Thyroid gland (tissue), 4 donors: ENCODE data around the gene DMD. TPM values are rescaled to one million over a fixed set of nuclear protein-coding genes. Genes with fewer than 3 reads are reported as not detected.

ENCODE experiments used
- DNase-seq, 2 donors: peaks; one replicate each; pipeline ENCODE4 v3.0.0-alpha.2; 2019
- H3K27ac ChIP-seq, 3 donors: fragments of 200-600 bp; sonication (generic); 1 replicate in 2 of 3; 2 replicates in 1 of 3; pipeline ENCODE4 v1.5.1; 2016 to 2019; ENCODE audit warnings: mild to moderate bottlenecking in 1 of 3, moderate library complexity in 1 of 3
- H3K27me3 ChIP-seq: fragments of 200-600 bp; sonication (generic); one replicate; pipeline ENCODE4 v1.5.1; 2019
- H3K36me3 ChIP-seq, 2 donors: fragments of 200-600 bp; sonication (generic); one replicate each; pipeline ENCODE4 v1.5.1; 2016 to 2019
- H3K4me1 ChIP-seq, 2 donors: fragments of 200-600 bp; sonication (generic); one replicate each; pipeline ENCODE4 v1.5.1; 2017 to 2019
- H3K4me3 ChIP-seq, 3 donors: fragments of 200-600 bp; sonication (generic); replicated peaks in 1 of 3; 1 replicate in 2 of 3; 2 replicates in 1 of 3; pipeline ENCODE4 v1.5.1; 2016; ENCODE audit warnings: mild to moderate bottlenecking in 1 of 3
- H3K9me3 ChIP-seq: fragments of 200-600 bp; sonication (generic); one replicate; pipeline ENCODE4 v1.5.1; 2017
- CTCF ChIP-seq, 6 experiments: fragments of 200-600 bp in 3 of 6; fragments of 450-650 bp in 3 of 6; sonication (generic) in 3 of 6; IDR thresholded peaks; one replicate each; pipeline ENCODE4 v1.5.1; 2016 to 2019; ENCODE audit warnings: antibody characterized with exemption in 6 of 6, mild to moderate bottlenecking in 2 of 6, inconsistent platforms in 1 of 6, moderate library complexity in 1 of 6
- POLR2A ChIP-seq, 2 donors: fragments of 450-650 bp; IDR thresholded peaks; one replicate each; pipeline ENCODE4 v1.6.1; 2017; ENCODE audit warnings: antibody characterized with exemption in 2 of 2, mild to moderate bottlenecking in 2 of 2, moderate library complexity in 1 of 2
- WGBS, 2 donors: methylation state at CpG; one replicate each; pipeline ENCODE4 v1.1.5; 2017; 5-methylcytosine and 5-hydroxymethylcytosine counted together
- intact Hi-C: fragments of 100-400 bp; cut with DNase I; formaldehyde crosslinking; loops from one replicate; pipeline ENCODE4 v1.15.1; 2023
- total RNA-seq, 4 donors: library from RNA; depleted of rRNA; stranded (reverse); fragments of >200 nt; gene quantifications; one replicate each; pipeline ENCODE4 v1.2.3, GENCODE V29; 2016

DMD gene
- total RNA-seq, 4 donors from 2014 or later, result 16.5 to 24.0 (median 21.7) TPM

- no peak overlapping the region for H3K27ac ChIP-seq
- H3K4me1 ChIP-seq, result no peaks in the 10 kb centered on the region
- TF ChIP-seq CTCF (IDR thresholded peaks at IDR 0.05) (no peak), POLR2A (IDR thresholded peaks at IDR 0.05) (no peak)
- 50 to 67% methylated on average over 4 of the region's 4 CpGs for WGBS, 2 donors
- intact Hi-C loops, result no loop called here
- H3K27me3 ChIP-seq, result no peaks in the 10 kb centered on the region
- no peaks in the 10 kb centered on the region for H3K9me3 ChIP-seq
- H3K4me3 ChIP-seq, result no peak overlapping the region
- H3K36me3 ChIP-seq, result no peaks in the 10 kb centered on the region
- no peak for DNase-seq
These were observed 1703.0 kb downstream of the DMD start for GRCh38 chrX:31508338-31508737.

- Histone ChIP-seq H3K9me3 (no peaks in the 10 kb centered on the region), H3K4me1 (no peaks in the 10 kb centered on the region), H3K36me3 (no peaks in the 10 kb centered on the region), H3K27ac (no peak overlapping the region), H3K27me3 (no peaks in the 10 kb centered on the region), H3K4me3 (no peak overlapping the region)
- no peak for TF ChIP-seq POLR2A (IDR thresholded peaks at IDR 0.05)
- no peak for TF ChIP-seq CTCF (IDR thresholded peaks at IDR 0.05)
- intact Hi-C loops, result no loop called here
- DNase-seq, result no peak
- 89 to 91% methylated on average over 3 of the region's 3 CpGs for WGBS, 2 donors
These were observed 1704.4 kb downstream of the DMD start for GRCh38 chrX:31506928-31507327.

GRCh38 chrX:31506360-31506759, 1705.0 kb downstream of the DMD start:
- no peak overlapping the region for H3K4me3 ChIP-seq
- 86 to 88% methylated on average over 3 of the region's 3 CpGs for WGBS, 2 donors
- H3K27me3 ChIP-seq, result no peaks in the 10 kb centered on the region
- intact Hi-C loops, result no loop called here
- no peak for DNase-seq
- H3K9me3 ChIP-seq, result no peaks in the 10 kb centered on the region
- H3K36me3 ChIP-seq, result no peaks in the 10 kb centered on the region
- TF ChIP-seq CTCF (IDR thresholded peaks at IDR 0.05) (no peak), POLR2A (IDR thresholded peaks at IDR 0.05) (no peak)
- H3K4me1 ChIP-seq, result no peaks in the 10 kb centered on the region
- H3K27ac ChIP-seq, result no peak overlapping the region

- 64 to 71% methylated on average over 1 of the region's 1 CpG for WGBS, 2 donors
- no peak overlapping the region for H3K27ac ChIP-seq
- H3K9me3 ChIP-seq, result no peaks in the 10 kb centered on the region
- H3K4me1 ChIP-seq, result no peaks in the 10 kb centered on the region
- intact Hi-C loops, result no loop called here
- no peak overlapping the region for H3K4me3 ChIP-seq
- TF ChIP-seq POLR2A (IDR thresholded peaks at IDR 0.05), result no peak
- no peak for TF ChIP-seq CTCF (IDR thresholded peaks at IDR 0.05)
- DNase-seq, result no peak
- no peaks in the 10 kb centered on the region for H3K27me3 ChIP-seq
- no peaks in the 10 kb centered on the region for H3K36me3 ChIP-seq
These were observed 1710.4 kb downstream of the DMD start for GRCh38 chrX:31500921-31501320.

- intact Hi-C loops, result no loop called here
- no peak overlapping the region for H3K4me3 ChIP-seq
- H3K9me3 ChIP-seq, result no peaks in the 10 kb centered on the region
- H3K27ac ChIP-seq, result no peak overlapping the region
- no peaks in the 10 kb centered on the region for H3K4me1 ChIP-seq
- DNase-seq, result no peak
- no peaks in the 10 kb centered on the region for H3K27me3 ChIP-seq
- TF ChIP-seq CTCF (IDR thresholded peaks at IDR 0.05) (no peak), POLR2A (IDR thresholded peaks at IDR 0.05) (no peak)
- WGBS, 2 donors, result 60 to 84% methylated on average over 2 of the region's 2 CpGs
- no peaks in the 10 kb centered on the region for H3K36me3 ChIP-seq
These were observed 1712.2 kb downstream of the DMD start for GRCh38 chrX:31499109-31499508.
